ENCODE measurements around the gene NKX1-1. TPM values are rescaled to one million over a fixed set of nuclear protein-coding genes. Genes with fewer than 3 reads are reported as not detected.

The NKX1-1 gene
- total RNA-seq, 4 donors from 2014 or later = not detected

- Histone ChIP-seq H3K4me3 (no peak overlapping the region), H3K27ac (replicated peaks in 1 of 4) (no peak overlapping the region), H3K4me1 (no peaks in the 10 kb centered on the region), H3K36me3 (no peaks in the 10 kb centered on the region), H3K27me3 (peaks cover 0 to 45% (median 0%) of the 10 kb centered on the region in 4 donors), H3K9me3 (no peaks in the 10 kb centered on the region)
- DNase-seq (ENCODE audit: extremely low spot score) = no peak
- TF ChIP-seq CTCF (IDR thresholded peaks at IDR 0.05) (no peak), POLR2AphosphoS5 (IDR thresholded peaks at IDR 0.05) (no peak), POLR2A (IDR thresholded peaks at IDR 0.05; ENCODE audit: low read depth) (no peak), EP300 (IDR thresholded peaks at IDR 0.05) (no peak)
- intact Hi-C loops (cut with DNase I) = no loop called here
- WGBS = 66% methylated on average over 5 of the region's 5 CpGs
Observed at GRCh38 chr4:1427010-1427409, 20.8 kb upstream of the NKX1-1 start.

GRCh38 chr4:1421657-1422056 is 15.4 kb upstream of the NKX1-1 start:
- TF ChIP-seq POLR2AphosphoS5 (IDR thresholded peaks at IDR 0.05) (no peak), EP300 (IDR thresholded peaks at IDR 0.05) (no peak)
- Histone ChIP-seq H3K27me3 (peaks cover 0 to 91% (median 0%) of the 10 kb centered on the region in 4 donors), H3K4me1 (no peaks in the 10 kb centered on the region), H3K27ac (replicated peaks in 1 of 4) (no peak overlapping the region), H3K36me3 (no peaks in the 10 kb centered on the region), H3K4me3 (no peak overlapping the region), H3K9me3 (no peaks in the 10 kb centered on the region)
- 30% methylated on average over 2 of the region's 2 CpGs for WGBS
- DNase-seq (ENCODE audit: extremely low spot score) = no peak
- intact Hi-C loops (cut with DNase I) = no loop called here

- peaks cover 0 to 91% (median 10%) of the 10 kb centered on the region in 4 donors for H3K27me3 ChIP-seq
- intact Hi-C loops (cut with DNase I) = no loop called here
Observed at GRCh38 chr4:1419708-1420107, 13.5 kb upstream of the NKX1-1 start.

GRCh38 chr4:1418494-1419285 is 12.4 kb upstream of the NKX1-1 start:
- intact Hi-C loops (cut with DNase I) = no loop called here
- Histone ChIP-seq H3K36me3 (no peaks in the 10 kb centered on the region), H3K4me1 (peaks cover 0 to 14% (median 10%) of the 10 kb centered on the region in 4 donors), H3K27ac (replicated peaks in 1 of 4) (no peak overlapping the region), H3K27me3 (peaks cover 0 to 89% (median 17%) of the 10 kb centered on the region in 4 donors), H3K9me3 (no peaks in the 10 kb centered on the region), H3K4me3 (no peak overlapping the region)
- DNase-seq (ENCODE audit: extremely low spot score) = no peak
- WGBS = 66% methylated on average over 16 of the region's 17 CpGs
- no peak for TF ChIP-seq CTCF (IDR thresholded peaks at IDR 0.05)

More at GRCh38 chr4:1419708-1420107, 13.5 kb upstream of the NKX1-1 start:
- no peaks in the 10 kb centered on the region for H3K9me3 ChIP-seq
- TF ChIP-seq POLR2A (IDR thresholded peaks at IDR 0.05; ENCODE audit: low read depth) = no peak
- TF ChIP-seq CTCF (IDR thresholded peaks at IDR 0.05) = no peak
- TF ChIP-seq POLR2AphosphoS5 (IDR thresholded peaks at IDR 0.05) = no peak
- no peak for TF ChIP-seq EP300 (IDR thresholded peaks at IDR 0.05)
- no peaks in the 10 kb centered on the region for H3K36me3 ChIP-seq
- WGBS = 80% methylated on average over 13 of the region's 13 CpGs
- H3K27ac ChIP-seq (replicated peaks in 1 of 4) = no peak overlapping the region
- H3K4me1 ChIP-seq = peaks cover 0 to 7% (median 3%) of the 10 kb centered on the region in 4 donors
- no peak for DNase-seq (ENCODE audit: extremely low spot score)
- H3K4me3 ChIP-seq = no peak overlapping the region

- intact Hi-C loops (cut with DNase I) = no loop called here
- peaks cover 0 to 91% (median 26%) of the 10 kb centered on the region in 4 donors for H3K27me3 ChIP-seq
- no peak for DNase-seq (ENCODE audit: extremely low spot score)
- TF ChIP-seq CTCF (IDR thresholded peaks at IDR 0.05) (no peak), POLR2AphosphoS5 (IDR thresholded peaks at IDR 0.05) (no peak), POLR2A (IDR thresholded peaks at IDR 0.05; ENCODE audit: low read depth) (no peak), EP300 (IDR thresholded peaks at IDR 0.05) (no peak)
- H3K4me3 ChIP-seq = no peak overlapping the region
- no peak overlapping the region for H3K27ac ChIP-seq (replicated peaks in 1 of 4)
- H3K9me3 ChIP-seq = no peaks in the 10 kb centered on the region
- no peaks in the 10 kb centered on the region for H3K36me3 ChIP-seq
- 75% methylated on average over 33 of the region's 33 CpGs for WGBS
- peaks cover 0 to 16% (median 11%) of the 10 kb centered on the region in 4 donors for H3K4me1 ChIP-seq
Observed at GRCh38 chr4:1417522-1418390, 11.5 kb upstream of the NKX1-1 start.
